Ovary (tissue), 3 donors: Measurements from ENCODE around the gene KCNMA1.

Experiments used
- EP300 ChIP-seq: sonication (generic); formaldehyde crosslinking; IDR thresholded peaks from one replicate; pipeline ENCODE4 v1.6.1; 2017; ENCODE audit warnings: antibody characterized with exemption
- POLR2A ChIP-seq: fragments of 450-650 bp; IDR thresholded peaks from one replicate; pipeline ENCODE4 v1.6.1; 2017; ENCODE audit warnings: antibody characterized with exemption, mild to moderate bottlenecking, moderate library complexity
- TF ChIP-seq, protein P1 (sequence below), 3 donors: fragments of 450-650 bp in 2 of 3; fragments of 200-600 bp in 1 of 3; IDR thresholded peaks; one replicate each; pipeline versions ENCODE4 v1.5.1 to v1.8.0; 2016 to 2022; ENCODE audit warnings: antibody characterized with exemption in 3 of 3, mild to moderate bottlenecking in 1 of 3
- donor health status: DM: no; HTN: no; CAD: no.

- TF ChIP-seq, protein P1, sequence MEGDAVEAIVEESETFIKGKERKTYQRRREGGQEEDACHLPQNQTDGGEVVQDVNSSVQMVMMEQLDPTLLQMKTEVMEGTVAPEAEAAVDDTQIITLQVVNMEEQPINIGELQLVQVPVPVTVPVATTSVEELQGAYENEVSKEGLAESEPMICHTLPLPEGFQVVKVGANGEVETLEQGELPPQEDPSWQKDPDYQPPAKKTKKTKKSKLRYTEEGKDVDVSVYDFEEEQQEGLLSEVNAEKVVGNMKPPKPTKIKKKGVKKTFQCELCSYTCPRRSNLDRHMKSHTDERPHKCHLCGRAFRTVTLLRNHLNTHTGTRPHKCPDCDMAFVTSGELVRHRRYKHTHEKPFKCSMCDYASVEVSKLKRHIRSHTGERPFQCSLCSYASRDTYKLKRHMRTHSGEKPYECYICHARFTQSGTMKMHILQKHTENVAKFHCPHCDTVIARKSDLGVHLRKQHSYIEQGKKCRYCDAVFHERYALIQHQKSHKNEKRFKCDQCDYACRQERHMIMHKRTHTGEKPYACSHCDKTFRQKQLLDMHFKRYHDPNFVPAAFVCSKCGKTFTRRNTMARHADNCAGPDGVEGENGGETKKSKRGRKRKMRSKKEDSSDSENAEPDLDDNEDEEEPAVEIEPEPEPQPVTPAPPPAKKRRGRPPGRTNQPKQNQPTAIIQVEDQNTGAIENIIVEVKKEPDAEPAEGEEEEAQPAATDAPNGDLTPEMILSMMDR (IDR thresholded peaks at IDR 0.05), result no peak
- TF ChIP-seq EP300 (no peak), POLR2A (no peak)
These were observed 133.3 kb downstream of the KCNMA1 start for GRCh38 chr10:77504196-77504872.
